Measurements from ENCODE around the gene STIM1. TPM values are rescaled to one million over a fixed set of nuclear protein-coding genes. Genes with fewer than 3 reads are reported as not detected.

STIM1 gene
- total RNA-seq, 4 donors from 2014 or later = 42.4 to 114 (median 72.8) TPM

- Histone ChIP-seq H3K36me3 (no peaks in the 10 kb centered on the region), H3K27ac (no peak overlapping the region), H3K27me3 (no peaks in the 10 kb centered on the region), H3K4me3 (no peak overlapping the region), H3K9me3 (no peaks in the 10 kb centered on the region), H3K4me1 (peaks cover 8 to 42% (median 25%) of the 10 kb centered on the region in 3 donors)
- no peak for ATAC-seq
- 90 to 95% methylated on average over 3 of the region's 3 CpGs for WGBS, 2 donors (ENCODE audit: low coverage in 1 of 2)
- no peak for TF ChIP-seq POLR2AphosphoS5 (IDR thresholded peaks at IDR 0.05)
- no peak for TF ChIP-seq EP300 (IDR thresholded peaks at IDR 0.05)
- TF ChIP-seq CTCF (IDR thresholded peaks at IDR 0.05) = no peak
- no peak for TF ChIP-seq POLR2A (IDR thresholded peaks at IDR 0.05)
These were observed 99.2 kb downstream of the STIM1 start for GRCh38 chr11:3954448-3955298.

DNA sequence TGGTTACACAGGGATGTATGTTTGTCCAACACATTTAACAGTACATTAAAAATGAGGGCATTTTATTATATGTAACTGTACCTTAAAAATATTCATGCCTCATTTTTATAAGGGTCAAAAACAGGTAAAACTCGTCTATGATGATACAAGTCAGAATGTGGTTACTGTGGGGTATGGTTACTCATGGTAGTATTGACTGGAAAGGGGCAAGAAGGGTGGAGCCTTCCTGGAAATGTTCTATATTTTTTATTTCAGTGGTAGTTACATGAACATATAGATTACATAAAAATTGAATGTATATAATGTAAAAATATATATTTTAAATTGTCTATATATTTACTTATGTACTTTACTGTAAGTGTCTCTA is 99.8 kb downstream of the STIM1 start:
- Histone ChIP-seq H3K4me3 (no peak overlapping the region), H3K27ac (no peak overlapping the region), H3K27me3 (no peaks in the 10 kb centered on the region), H3K9me3 (no peaks in the 10 kb centered on the region), H3K4me1 (peaks cover 5 to 36% (median 21%) of the 10 kb centered on the region in 3 donors), H3K36me3 (no peaks in the 10 kb centered on the region)
- TF ChIP-seq EP300 (IDR thresholded peaks at IDR 0.05) (no peak), POLR2AphosphoS5 (IDR thresholded peaks at IDR 0.05) (no peak), CTCF (IDR thresholded peaks at IDR 0.05) (no peak), POLR2A (IDR thresholded peaks at IDR 0.05) (no peak)
- ATAC-seq = no peak
- WGBS, 2 donors (ENCODE audit: low coverage in 1 of 2) = 80 to 93% methylated on average over 1 of the region's 1 CpG

GRCh38 chr11:3956038-3956437 is 100.6 kb downstream of the STIM1 start:
- TF ChIP-seq EP300 (IDR thresholded peaks at IDR 0.05) (no peak), POLR2A (IDR thresholded peaks at IDR 0.05) (no peak), POLR2AphosphoS5 (IDR thresholded peaks at IDR 0.05) (no peak), CTCF (IDR thresholded peaks at IDR 0.05) (no peak)
- no peak overlapping the region for H3K4me3 ChIP-seq
- H3K27ac ChIP-seq = no peak overlapping the region
- no peak for ATAC-seq
- peaks cover under 1 to 31% (median 14%) of the 10 kb centered on the region in 3 donors for H3K4me1 ChIP-seq
- 90 to 94% methylated on average over 2 of the region's 2 CpGs for WGBS, 2 donors (ENCODE audit: low coverage in 1 of 2)
- no peaks in the 10 kb centered on the region for H3K27me3 ChIP-seq
- H3K36me3 ChIP-seq = no peaks in the 10 kb centered on the region
- no peaks in the 10 kb centered on the region for H3K9me3 ChIP-seq

DNA sequence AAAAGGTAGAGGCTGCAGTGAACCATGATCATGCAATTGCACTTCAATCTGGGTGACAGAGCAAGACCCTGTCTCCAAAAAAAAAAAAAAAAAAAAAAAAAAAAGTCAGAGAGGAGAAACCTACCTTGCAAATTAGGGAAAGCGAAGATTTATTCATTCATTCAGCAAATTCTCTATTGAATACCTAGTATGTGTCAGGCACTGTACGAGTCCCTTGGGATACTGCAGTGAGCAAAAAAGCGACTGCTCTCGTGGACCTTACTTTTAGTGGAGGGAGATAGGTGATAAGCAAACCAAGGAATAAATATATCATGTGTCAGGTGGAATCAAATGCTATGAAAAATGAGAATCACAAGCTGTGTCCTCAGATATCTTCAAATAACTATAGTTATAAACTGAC is 101.3 kb downstream of the STIM1 start:
- Histone ChIP-seq H3K4me1 (peaks cover 0 to 25% (median 7%) of the 10 kb centered on the region in 3 donors), H3K9me3 (no peaks in the 10 kb centered on the region), H3K27me3 (no peaks in the 10 kb centered on the region), H3K27ac (no peak overlapping the region), H3K4me3 (no peak overlapping the region), H3K36me3 (no peaks in the 10 kb centered on the region)
- no peak for TF ChIP-seq POLR2A (IDR thresholded peaks at IDR 0.05)
- TF ChIP-seq POLR2AphosphoS5 (IDR thresholded peaks at IDR 0.05) = no peak
- no peak for TF ChIP-seq EP300 (IDR thresholded peaks at IDR 0.05)
- TF ChIP-seq CTCF (IDR thresholded peaks at IDR 0.05) = no peak
- no peak for ATAC-seq
- 80 to 100% methylated on average over 3 to 4 of the region's 4 CpGs for WGBS, 2 donors (ENCODE audit: low coverage in 1 of 2)

GRCh38 chr11:3957437-3957836 is 102.0 kb downstream of the STIM1 start:
- Histone ChIP-seq H3K36me3 (no peaks in the 10 kb centered on the region), H3K27me3 (no peaks in the 10 kb centered on the region), H3K4me1 (peaks cover 0 to 23% (median 3%) of the 10 kb centered on the region in 3 donors), H3K4me3 (no peak overlapping the region), H3K9me3 (no peaks in the 10 kb centered on the region), H3K27ac (no peak overlapping the region)
- ATAC-seq = no peak
- WGBS, 2 donors (ENCODE audit: low coverage in 1 of 2) = 50% methylated on average over 2 of the region's 3 CpGs; no CpG with 5 or more reads in 1 of the 2 donors
- no peak for TF ChIP-seq POLR2AphosphoS5 (IDR thresholded peaks at IDR 0.05)
- no peak for TF ChIP-seq EP300 (IDR thresholded peaks at IDR 0.05)
- TF ChIP-seq POLR2A (IDR thresholded peaks at IDR 0.05) = no peak
- no peak for TF ChIP-seq CTCF (IDR thresholded peaks at IDR 0.05)

Measured in gastroesophageal sphincter (tissue), 4 donors.